ENCODE data around the gene SPIRE1.
"Not testable (repeated sequence)": the region's sequence is repeated elsewhere in the genome, so short reads cannot be mapped to it uniquely, and the experiment has no call there.

Gene SPIRE1

GRCh38 chr18:12569791-12570190 lies 88.1 kb downstream of the SPIRE1 start:
- no CpG with 5 or more reads among the region's 2 CpGs for WGBS (ENCODE audit: extremely low coverage, insufficient coverage, low lambda C conversion rate)
- no peak overlapping the region for H3K27ac ChIP-seq (ENCODE audit: low read depth, low read length)
- H3K27me3 ChIP-seq (ENCODE audit: insufficient read depth, low read length, poor library complexity), result no peaks in the 10 kb centered on the region
- H3K9ac ChIP-seq (ENCODE audit: low read length), result no peak overlapping the region
- no peak overlapping the region for H2BK15ac ChIP-seq (replicated peaks; ENCODE audit: low read depth)
- no peak overlapping the region for H4K8ac ChIP-seq (ENCODE audit: low read depth, low read length)
- H3K4me3 ChIP-seq (ENCODE audit: low read length), result no peak overlapping the region
- no peaks in the 10 kb centered on the region for H3K79me1 ChIP-seq (ENCODE audit: low read length)
- no peak overlapping the region for H3K56ac ChIP-seq (ENCODE audit: low read length)
- no peak overlapping the region for H4K5ac ChIP-seq (ENCODE audit: low read length)
- H3K4me2 ChIP-seq (ENCODE audit: low read length), result no peak overlapping the region
- no peak overlapping the region for H2AK5ac ChIP-seq (ENCODE audit: low read length)
- H2BK120ac ChIP-seq (ENCODE audit: low read depth, low read length), result no peak overlapping the region
- DNase-seq, result no peak
- no peak overlapping the region for H3K18ac ChIP-seq (ENCODE audit: low read length)
- H3K79me2 ChIP-seq (ENCODE audit: control insufficient read depth, insufficient read depth, low read length), result no peaks in the 10 kb centered on the region
- no peak overlapping the region for H3K23ac ChIP-seq (ENCODE audit: low read length)
- no peak overlapping the region for H2BK5ac ChIP-seq (ENCODE audit: low read length)
- no peaks in the 10 kb centered on the region for H3K36me3 ChIP-seq (ENCODE audit: control insufficient read depth, insufficient read depth, low read length)
- H3K4ac ChIP-seq (ENCODE audit: low read depth, low read length), result no peak overlapping the region
- H3K4me1 ChIP-seq (ENCODE audit: control insufficient read depth, low read depth, low read length), result no peaks in the 10 kb centered on the region

GRCh38 chr18:12567849-12568248 lies 90.1 kb downstream of the SPIRE1 start:
- no peak overlapping the region for H2AK5ac ChIP-seq (ENCODE audit: low read length)
- no peak for DNase-seq
- no peaks in the 10 kb centered on the region for H3K4me1 ChIP-seq (ENCODE audit: control insufficient read depth, low read depth, low read length)
- no peaks in the 10 kb centered on the region for H3K79me1 ChIP-seq (ENCODE audit: low read length)
- H3K27ac ChIP-seq (ENCODE audit: low read depth, low read length), result no peak overlapping the region
- H3K4me2 ChIP-seq (ENCODE audit: low read length), result no peak overlapping the region
- no peak overlapping the region for H3K23ac ChIP-seq (ENCODE audit: low read length)
- WGBS (ENCODE audit: extremely low coverage, insufficient coverage, low lambda C conversion rate), result no CpG with 5 or more reads among the region's 4 CpGs
- H3K27me3 ChIP-seq (ENCODE audit: insufficient read depth, low read length, poor library complexity), result no peaks in the 10 kb centered on the region
- H3K9ac ChIP-seq (ENCODE audit: low read length), result no peak overlapping the region
- no peak overlapping the region for H3K4me3 ChIP-seq (ENCODE audit: low read length)
- no peak overlapping the region for H3K56ac ChIP-seq (ENCODE audit: low read length)
- H3K4ac ChIP-seq (ENCODE audit: low read depth, low read length), result no peak overlapping the region
- no peak overlapping the region for H2BK5ac ChIP-seq (ENCODE audit: low read length)
- H3K36me3 ChIP-seq (ENCODE audit: control insufficient read depth, insufficient read depth, low read length), result no peaks in the 10 kb centered on the region
- no peak overlapping the region for H4K5ac ChIP-seq (ENCODE audit: low read length)
- no peak overlapping the region for H3K18ac ChIP-seq (ENCODE audit: low read length)
- no peaks in the 10 kb centered on the region for H3K79me2 ChIP-seq (ENCODE audit: control insufficient read depth, insufficient read depth, low read length)
- H4K8ac ChIP-seq (ENCODE audit: low read depth, low read length), result no peak overlapping the region
- no peak overlapping the region for H2BK15ac ChIP-seq (replicated peaks; ENCODE audit: low read depth)
- H2BK120ac ChIP-seq (ENCODE audit: low read depth, low read length), result no peak overlapping the region

GRCh38 chr18:12564861-12565260 lies 93.0 kb downstream of the SPIRE1 start:
- H3K4me2 ChIP-seq (ENCODE audit: low read length), result no peak overlapping the region
- H3K27me3 ChIP-seq (ENCODE audit: insufficient read depth, low read length, poor library complexity), result no peaks in the 10 kb centered on the region
- H3K36me3 ChIP-seq (ENCODE audit: control insufficient read depth, insufficient read depth, low read length), result no peaks in the 10 kb centered on the region
- H2BK5ac ChIP-seq (ENCODE audit: low read length), result no peak overlapping the region
- no peak overlapping the region for H2BK15ac ChIP-seq (replicated peaks; ENCODE audit: low read depth)
- no peak overlapping the region for H3K23ac ChIP-seq (ENCODE audit: low read length)
- H2AK5ac ChIP-seq (ENCODE audit: low read length), result no peak overlapping the region
- no peak overlapping the region for H4K5ac ChIP-seq (ENCODE audit: low read length)
- no peak overlapping the region for H3K18ac ChIP-seq (ENCODE audit: low read length)
- no peaks in the 10 kb centered on the region for H3K79me1 ChIP-seq (ENCODE audit: low read length)
- H3K4me1 ChIP-seq (ENCODE audit: control insufficient read depth, low read depth, low read length), result no peaks in the 10 kb centered on the region
- WGBS (ENCODE audit: extremely low coverage, insufficient coverage, low lambda C conversion rate), result no CpG with 5 or more reads among the region's 1 CpG
- H3K9ac ChIP-seq (ENCODE audit: low read length), result no peak overlapping the region
- no peak overlapping the region for H3K27ac ChIP-seq (ENCODE audit: low read depth, low read length)
- H3K4ac ChIP-seq (ENCODE audit: low read depth, low read length), result no peak overlapping the region
- no peak overlapping the region for H2BK120ac ChIP-seq (ENCODE audit: low read depth, low read length)
- H3K79me2 ChIP-seq (ENCODE audit: control insufficient read depth, insufficient read depth, low read length), result no peaks in the 10 kb centered on the region
- H3K4me3 ChIP-seq (ENCODE audit: low read length), result no peak overlapping the region
- no peak overlapping the region for H4K8ac ChIP-seq (ENCODE audit: low read depth, low read length)
- no peak for DNase-seq
- H3K56ac ChIP-seq (ENCODE audit: low read length), result no peak overlapping the region

- DNase-seq, result no peak
- Histone ChIP-seq H3K9ac (ENCODE audit: low read length) (no peak overlapping the region), H2BK5ac (ENCODE audit: low read length) (no peak overlapping the region), H4K5ac (ENCODE audit: low read length) (no peak overlapping the region), H2BK15ac (replicated peaks; ENCODE audit: low read depth) (no peak overlapping the region), H3K4me1 (ENCODE audit: control insufficient read depth, low read depth, low read length) (no peaks in the 10 kb centered on the region), H2BK120ac (ENCODE audit: low read depth, low read length) (no peak overlapping the region), H3K4me3 (ENCODE audit: low read length) (no peak overlapping the region), H3K4ac (ENCODE audit: low read depth, low read length) (no peak overlapping the region), H3K23ac (ENCODE audit: low read length) (no peak overlapping the region), H3K56ac (ENCODE audit: low read length) (no peak overlapping the region), H3K79me2 (ENCODE audit: control insufficient read depth, insufficient read depth, low read length) (no peaks in the 10 kb centered on the region), H2AK5ac (ENCODE audit: low read length) (no peak overlapping the region), H4K8ac (ENCODE audit: low read depth, low read length) (peak overlapping the region; percentile 28), H3K4me2 (ENCODE audit: low read length) (no peak overlapping the region), H3K27ac (ENCODE audit: low read depth, low read length) (no peak overlapping the region), H3K27me3 (ENCODE audit: insufficient read depth, low read length, poor library complexity) (no peaks in the 10 kb centered on the region), H3K18ac (ENCODE audit: low read length) (no peak overlapping the region), H3K79me1 (ENCODE audit: low read length) (no peaks in the 10 kb centered on the region), H3K36me3 (ENCODE audit: control insufficient read depth, insufficient read depth, low read length) (no peaks in the 10 kb centered on the region)
- no CpG with 5 or more reads among the region's 2 CpGs for WGBS (ENCODE audit: extremely low coverage, insufficient coverage, low lambda C conversion rate)
These were observed 93.5 kb downstream of the SPIRE1 start for GRCh38 chr18:12564378-12564777.

GRCh38 chr18:12560600-12560999 lies 97.3 kb downstream of the SPIRE1 start:
- not testable (repeated sequence) for H3K27ac ChIP-seq (ENCODE audit: low read depth, low read length); DNase-seq; H2AK5ac ChIP-seq (ENCODE audit: low read length); H3K36me3 ChIP-seq (ENCODE audit: control insufficient read depth, insufficient read depth, low read length); H3K4me2 ChIP-seq (ENCODE audit: low read length); H3K18ac ChIP-seq (ENCODE audit: low read length); H4K8ac ChIP-seq (ENCODE audit: low read depth, low read length); H3K79me2 ChIP-seq (ENCODE audit: control insufficient read depth, insufficient read depth, low read length); H4K5ac ChIP-seq (ENCODE audit: low read length); H3K4me3 ChIP-seq (ENCODE audit: low read length); H2BK15ac ChIP-seq (replicated peaks; ENCODE audit: low read depth); H3K9ac ChIP-seq (ENCODE audit: low read length); H3K56ac ChIP-seq (ENCODE audit: low read length); H3K4ac ChIP-seq (ENCODE audit: low read depth, low read length); H3K79me1 ChIP-seq (ENCODE audit: low read length); H3K4me1 ChIP-seq (ENCODE audit: control insufficient read depth, low read depth, low read length); H2BK5ac ChIP-seq (ENCODE audit: low read length); H2BK120ac ChIP-seq (ENCODE audit: low read depth, low read length); H3K27me3 ChIP-seq (ENCODE audit: insufficient read depth, low read length, poor library complexity); H3K23ac ChIP-seq (ENCODE audit: low read length)
- WGBS (ENCODE audit: extremely low coverage, insufficient coverage, low lambda C conversion rate), result no CpG with 5 or more reads among the region's 6 CpGs

GRCh38 chr18:12559319-12559718 lies 98.6 kb downstream of the SPIRE1 start:
- Histone ChIP-seq H3K4me2 (ENCODE audit: low read length) (no peak overlapping the region), H3K27me3 (ENCODE audit: insufficient read depth, low read length, poor library complexity) (no peaks in the 10 kb centered on the region), H3K9ac (ENCODE audit: low read length) (no peak overlapping the region), H2AK5ac (ENCODE audit: low read length) (no peak overlapping the region), H4K8ac (ENCODE audit: low read depth, low read length) (no peak overlapping the region), H3K4me1 (ENCODE audit: control insufficient read depth, low read depth, low read length) (no peaks in the 10 kb centered on the region), H3K4ac (ENCODE audit: low read depth, low read length) (no peak overlapping the region), H4K5ac (ENCODE audit: low read length) (no peak overlapping the region), H3K79me2 (ENCODE audit: control insufficient read depth, insufficient read depth, low read length) (no peaks in the 10 kb centered on the region), H3K23ac (ENCODE audit: low read length) (no peak overlapping the region), H3K18ac (ENCODE audit: low read length) (no peak overlapping the region), H3K4me3 (ENCODE audit: low read length) (no peak overlapping the region), H3K79me1 (ENCODE audit: low read length) (no peaks in the 10 kb centered on the region), H3K56ac (ENCODE audit: low read length) (no peak overlapping the region), H2BK5ac (ENCODE audit: low read length) (no peak overlapping the region), H2BK120ac (ENCODE audit: low read depth, low read length) (no peak overlapping the region), H2BK15ac (replicated peaks; ENCODE audit: low read depth) (no peak overlapping the region), H3K27ac (ENCODE audit: low read depth, low read length) (no peak overlapping the region), H3K36me3 (ENCODE audit: control insufficient read depth, insufficient read depth, low read length) (no peaks in the 10 kb centered on the region)
- DNase-seq, result no peak
- WGBS (ENCODE audit: extremely low coverage, insufficient coverage, low lambda C conversion rate), result no CpG with 5 or more reads among the region's 24 CpGs

Data from mesendoderm (in vitro differentiated cells).